Activated T-cell treated with anti-CD3 and anti-CD28 coated beads, Interleukin-2, amount 50 U/mL, for 48 hours (primary cell): ENCODE data around the gene B4GALT2.

Experiments used
- DNase-seq, 2 experiments: peaks; one replicate each; pipeline ENCODE4 v3.0.0-alpha.2; 2020

The B4GALT2 gene

GRCh38 chr1:43969746-43970466 lies 9.1 kb upstream of the B4GALT2 start, which contains the start of gene DPH2:
DPH2 (plus strand) TSS chr1:43970010; CDS start chr1:43970176, 166 bp downstream.
- peak; percentile 96 to 97 for DNase-seq

- no peak for DNase-seq
Observed at GRCh38 chr1:43970502-43970901, 8.5 kb upstream of the B4GALT2 start.

GRCh38 chr1:43970911-43971310 lies 8.1 kb upstream of the B4GALT2 start:
- no peak for DNase-seq

- no peak for DNase-seq
Observed at GRCh38 chr1:43971336-43971980, 7.6 kb upstream of the B4GALT2 start.

- no peak for DNase-seq
Observed at GRCh38 chr1:43973981-43974442, 5.0 kb upstream of the B4GALT2 start.

GRCh38 chr1:43974443-43975248 lies 4.4 kb upstream of the B4GALT2 start, which contains the start of gene ATP6V0B:
ATP6V0B (plus strand) TSS chr1:43974960; CDS start chr1:43975041, 81 bp downstream.
- peak; percentile 97 for DNase-seq

GRCh38 chr1:43975249-43975961 lies 3.6 kb upstream of the B4GALT2 start:
- DNase-seq: peak in 1 of 2 experiments; percentile 48

- no peak for DNase-seq
Observed at GRCh38 chr1:43976045-43976444, 3.0 kb upstream of the B4GALT2 start.

GRCh38 chr1:43976890-43977289 lies 2.1 kb upstream of the B4GALT2 start:
- DNase-seq: no peak

GRCh38 chr1:43977376-43978263 lies 1.4 kb upstream of the B4GALT2 start:
- DNase-seq: no peak

GRCh38 chr1:43978264-43978550 lies 803 bp upstream of the B4GALT2 start:
- DNase-seq: no peak

GRCh38 chr1:43979261-43979527 lies 184 bp downstream of the B4GALT2 start:
- peak in 1 of 2 experiments; percentile 28 for DNase-seq

- peak; percentile 65 to 70 for DNase-seq
Observed at GRCh38 chr1:43979528-43980254, 681 bp downstream of the B4GALT2 start.

GRCh38 chr1:43980255-43981134 lies 1.5 kb downstream of the B4GALT2 start:
- no peak for DNase-seq

GRCh38 chr1:43981135-43981491 lies 2.1 kb downstream of the B4GALT2 start:
- no peak for DNase-seq

GRCh38 chr1:43981636-43982035 lies 2.6 kb downstream of the B4GALT2 start:
- DNase-seq: no peak

GRCh38 chr1:43982241-43982640 lies 3.2 kb downstream of the B4GALT2 start:
- DNase-seq: no peak

- DNase-seq: no peak
Observed at GRCh38 chr1:43982808-43983207, 3.8 kb downstream of the B4GALT2 start.

- DNase-seq: no peak
Observed at GRCh38 chr1:43983253-43983899, 4.4 kb downstream of the B4GALT2 start.

- no peak for DNase-seq
Observed at GRCh38 chr1:43984855-43985254, 5.8 kb downstream of the B4GALT2 start.
